ENCODE results near the gene GMFB.
A peak's percentile ranks its signal among the peaks of the same experiment; 100 is the strongest.
"Not testable (repeated sequence)": the region's sequence is repeated elsewhere in the genome, so short reads cannot be mapped to it uniquely, and the experiment has no call there.

Gene GMFB

GRCh38 chr14:54457609-54457996 is 31.2 kb downstream of the GMFB start:
- no peak for DNase-seq

GRCh38 chr14:54456820-54457608 is 31.8 kb downstream of the GMFB start:
- DNase-seq = not testable (repeated sequence)

- DNase-seq = no peak
Measured at GRCh38 chr14:54455363-54455762, 33.4 kb downstream of the GMFB start.

GRCh38 chr14:54453990-54454389 is 34.8 kb downstream of the GMFB start:
- DNase-seq = not testable (repeated sequence)

GRCh38 chr14:54453252-54453651 is 35.5 kb downstream of the GMFB start:
- no peak for DNase-seq

GRCh38 chr14:54451961-54452360 is 36.8 kb downstream of the GMFB start:
- no peak for DNase-seq

- no peak for DNase-seq
Measured at GRCh38 chr14:54451121-54451601, 37.6 kb downstream of the GMFB start.

- DNase-seq = no peak
Measured at GRCh38 chr14:54450535-54450934, 38.2 kb downstream of the GMFB start.

- DNase-seq = no peak
Measured at GRCh38 chr14:54447231-54447692, 41.5 kb downstream of the GMFB start.

GRCh38 chr14:54446161-54446693 is 42.6 kb downstream of the GMFB start:
- no peak for DNase-seq

- DNase-seq = no peak
Measured at GRCh38 chr14:54444681-54445080, 44.1 kb downstream of the GMFB start.

- DNase-seq = no peak
Measured at GRCh38 chr14:54443981-54444380, 44.8 kb downstream of the GMFB start.

GRCh38 chr14:54442961-54443360 is 45.8 kb downstream of the GMFB start:
- not testable (repeated sequence) for DNase-seq

GRCh38 chr14:54440873-54441868 is 47.6 kb downstream of the GMFB start, which contains the start of gene CNIH1:
TSS of gene CNIH1 (minus strand) at chr14:54441374. CDS start at chr14:54441327, 47 bp downstream.
- DNase-seq = peak; percentile 90

- no peak for DNase-seq
Measured at GRCh38 chr14:54440476-54440872, 48.3 kb downstream of the GMFB start.

- no peak for DNase-seq
Measured at GRCh38 chr14:54440037-54440436, 48.7 kb downstream of the GMFB start.

GRCh38 chr14:54438703-54439102 is 50.1 kb downstream of the GMFB start:
- no peak for DNase-seq

- DNase-seq = not testable (repeated sequence)
Measured at GRCh38 chr14:54437954-54438353, 50.8 kb downstream of the GMFB start.

- DNase-seq = no peak
Measured at GRCh38 chr14:54435500-54435981, 53.2 kb downstream of the GMFB start.

GRCh38 chr14:54428527-54428926 is 60.3 kb downstream of the GMFB start:
- DNase-seq = no peak

- no peak for DNase-seq
Measured at GRCh38 chr14:54427871-54428270, 60.9 kb downstream of the GMFB start.

GRCh38 chr14:54425537-54426274 is 63.1 kb downstream of the GMFB start:
- no peak for DNase-seq

Data from stimulated activated naive CD4-positive, alpha-beta T cell treated with Interleukin-2 at 50 U/mL for 16 hours (primary cell).